Prostate gland (tissue), 2 donors: ENCODE measurements around the gene TNNT2. TPM values are rescaled to one million over a fixed set of nuclear protein-coding genes. Genes with fewer than 3 reads are reported as not detected.

Experiments used
- DNase-seq: peaks from one replicate; pipeline ENCODE4 v3.0.0-alpha.2; 2019; ENCODE audit warnings: low spot score
- H3K27ac ChIP-seq, 2 donors: fragments of 200-600 bp; sonication (generic); 2 replicates each; pipeline ENCODE4 v1.5.1; 2017 to 2019
- H3K27me3 ChIP-seq: fragments of 200-600 bp; sonication (generic); replicated peaks from 2 replicates; pipeline ENCODE4 v1.5.1; 2019; ENCODE audit not compliant: insufficient read depth
- H3K36me3 ChIP-seq, 2 donors: fragments of 200-600 bp; sonication (generic); 1 replicate in 1 of 2; 2 replicates in 1 of 2; pipeline versions ENCODE4 v1.5.1 to v1.8.1; 2017 to 2019
- H3K4me1 ChIP-seq: fragments of 200-600 bp; sonication (generic); replicated peaks from 2 replicates; pipeline ENCODE4 v1.5.1; 2019
- H3K4me3 ChIP-seq, 2 donors: fragments of 200-600 bp; sonication (generic); 2 replicates each; pipeline ENCODE4 v1.5.1; 2017 to 2019
- H3K9me3 ChIP-seq: fragments of 200-600 bp; sonication (generic); 2 replicates; pipeline ENCODE4 v1.5.1; 2017
- POLR2A ChIP-seq: fragments of 450-650 bp; IDR thresholded peaks from one replicate; pipeline ENCODE4 v1.6.1; 2016; ENCODE audit warnings: antibody characterized with exemption, mild to moderate bottlenecking
- POLR2AphosphoS5 ChIP-seq: sonication (generic); formaldehyde crosslinking; IDR thresholded peaks from one replicate; pipeline ENCODE4 v1.6.1; 2017; ENCODE audit warnings: antibody characterized with exemption
- WGBS: methylation state at CpG from one replicate; pipeline ENCODE4 v1.1.5; 2018; 5-methylcytosine and 5-hydroxymethylcytosine counted together
- intact Hi-C: fragments of 100-400 bp; cut with DNase I; formaldehyde crosslinking; loops from one replicate; pipeline ENCODE4 v1.14.2; 2022
- total RNA-seq, 2 donors: library from RNA; depleted of rRNA; stranded (reverse); fragments of >200 nt; gene quantifications; one replicate each; pipeline ENCODE4 v1.1.0, GENCODE V29; 2016
- TF ChIP-seq, protein P1 (sequence below), 4 experiments: fragments of 200-600 bp in 2 of 4; fragments of 450-650 bp in 2 of 4; sonication (generic) in 2 of 4; IDR thresholded peaks; 1 replicate in 3 of 4; 2 replicates in 1 of 4; pipeline ENCODE4 v1.5.1; 2016 to 2019; ENCODE audit warnings: antibody characterized with exemption in 4 of 4, mild to moderate bottlenecking in 2 of 4, moderate library complexity in 2 of 4

Gene TNNT2
- total RNA-seq, 2 donors from 2014 or later: 2.2 to 3.5 TPM

DNA sequence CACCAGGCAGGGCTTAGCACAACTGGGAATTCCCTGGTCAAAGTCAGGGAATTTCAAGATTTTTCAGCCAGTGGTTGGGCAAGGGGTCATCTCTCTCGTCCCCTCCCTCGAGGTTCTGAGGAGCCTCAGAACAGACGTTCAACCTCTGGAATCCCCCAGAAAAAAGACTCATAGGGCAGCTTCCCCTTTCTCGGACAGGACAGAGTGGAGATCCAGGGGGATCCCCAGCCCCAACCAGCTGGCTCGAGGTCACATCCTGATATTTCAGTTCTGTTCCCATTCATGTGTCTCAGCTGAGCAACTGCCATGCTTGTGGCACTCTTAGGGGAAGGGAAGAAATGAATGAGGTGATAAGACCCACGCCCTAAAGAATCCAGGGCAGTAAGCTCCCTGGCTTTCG is 26.6 kb upstream of the TNNT2 start:
- H3K36me3 ChIP-seq: no peaks in the 10 kb centered on the region
- H3K4me1 ChIP-seq: no peaks in the 10 kb centered on the region
- 68% methylated on average over 7 of the region's 7 CpGs for WGBS
- no peaks in the 10 kb centered on the region for H3K9me3 ChIP-seq
- H3K4me3 ChIP-seq: no peak overlapping the region
- no peaks in the 10 kb centered on the region for H3K27me3 ChIP-seq
- H3K27ac ChIP-seq: no peak overlapping the region
- DNase-seq: no peak
- TF ChIP-seq POLR2A (no peak), POLR2AphosphoS5 (no peak)
- TF ChIP-seq, protein P1, sequence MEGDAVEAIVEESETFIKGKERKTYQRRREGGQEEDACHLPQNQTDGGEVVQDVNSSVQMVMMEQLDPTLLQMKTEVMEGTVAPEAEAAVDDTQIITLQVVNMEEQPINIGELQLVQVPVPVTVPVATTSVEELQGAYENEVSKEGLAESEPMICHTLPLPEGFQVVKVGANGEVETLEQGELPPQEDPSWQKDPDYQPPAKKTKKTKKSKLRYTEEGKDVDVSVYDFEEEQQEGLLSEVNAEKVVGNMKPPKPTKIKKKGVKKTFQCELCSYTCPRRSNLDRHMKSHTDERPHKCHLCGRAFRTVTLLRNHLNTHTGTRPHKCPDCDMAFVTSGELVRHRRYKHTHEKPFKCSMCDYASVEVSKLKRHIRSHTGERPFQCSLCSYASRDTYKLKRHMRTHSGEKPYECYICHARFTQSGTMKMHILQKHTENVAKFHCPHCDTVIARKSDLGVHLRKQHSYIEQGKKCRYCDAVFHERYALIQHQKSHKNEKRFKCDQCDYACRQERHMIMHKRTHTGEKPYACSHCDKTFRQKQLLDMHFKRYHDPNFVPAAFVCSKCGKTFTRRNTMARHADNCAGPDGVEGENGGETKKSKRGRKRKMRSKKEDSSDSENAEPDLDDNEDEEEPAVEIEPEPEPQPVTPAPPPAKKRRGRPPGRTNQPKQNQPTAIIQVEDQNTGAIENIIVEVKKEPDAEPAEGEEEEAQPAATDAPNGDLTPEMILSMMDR (IDR thresholded peaks at IDR 0.05): no peak
- intact Hi-C loops: no loop called here

- TF ChIP-seq POLR2A (no peak), POLR2AphosphoS5 (no peak)
- intact Hi-C loops: no loop called here
- H3K36me3 ChIP-seq: no peaks in the 10 kb centered on the region
- no peaks in the 10 kb centered on the region for H3K9me3 ChIP-seq
- DNase-seq: no peak
- WGBS: 65% methylated on average over 1 of the region's 1 CpG
- no peak overlapping the region for H3K27ac ChIP-seq
- no peaks in the 10 kb centered on the region for H3K27me3 ChIP-seq
- no peaks in the 10 kb centered on the region for H3K4me1 ChIP-seq
- H3K4me3 ChIP-seq: no peak overlapping the region
These were observed 25.9 kb upstream of the TNNT2 start for GRCh38 chr1:201403359-201403758.

DNA sequence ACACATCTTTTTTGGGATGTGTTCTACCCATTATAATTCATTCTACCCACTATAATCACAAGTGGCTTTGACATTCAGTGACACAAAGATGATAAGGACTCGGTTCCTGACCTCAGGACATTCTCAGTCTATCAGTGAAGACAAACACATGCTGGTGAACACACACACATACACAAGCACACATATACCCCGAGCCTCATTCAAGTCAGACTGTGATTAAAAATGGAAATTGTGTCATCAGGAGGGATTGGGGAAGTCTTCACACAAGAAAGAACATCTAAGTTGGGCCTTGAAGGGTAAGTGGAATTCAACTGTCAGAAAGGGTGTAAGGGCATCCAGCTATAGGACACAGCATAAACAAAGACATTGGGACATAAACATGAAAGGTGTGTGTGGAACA is 24.2 kb upstream of the TNNT2 start:
- intact Hi-C loops: no loop called here
- H3K27me3 ChIP-seq: no peaks in the 10 kb centered on the region
- 88% methylated on average over 2 of the region's 2 CpGs for WGBS

DNA sequence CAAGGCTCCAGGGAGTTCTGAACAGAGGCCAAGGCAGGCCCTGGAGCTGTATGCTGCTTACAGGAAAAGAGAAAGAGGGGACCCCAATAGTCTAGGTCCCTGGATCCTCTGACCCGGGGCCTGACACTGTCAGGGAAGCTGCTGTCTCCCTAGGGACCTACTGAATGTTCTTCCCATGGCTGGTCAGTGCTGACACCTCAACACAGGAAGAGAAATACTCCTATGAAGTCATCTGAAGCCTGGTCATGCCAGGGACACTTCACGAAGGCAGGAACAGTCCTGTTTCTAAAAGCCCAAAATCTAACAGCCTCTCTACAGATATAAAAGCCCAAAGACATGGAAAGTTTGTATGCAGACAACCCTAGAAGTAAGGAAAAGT is 23.4 kb upstream of the TNNT2 start:
- DNase-seq: no peak
- Histone ChIP-seq H3K36me3 (no peaks in the 10 kb centered on the region), H3K9me3 (no peaks in the 10 kb centered on the region), H3K27me3 (no peaks in the 10 kb centered on the region), H3K4me1 (no peaks in the 10 kb centered on the region), H3K4me3 (no peak overlapping the region), H3K27ac (no peak overlapping the region)
- 84% methylated on average over 2 of the region's 2 CpGs for WGBS
- no peak for TF ChIP-seq POLR2AphosphoS5
- intact Hi-C loops: no loop called here

More for the DNA sequence above, 24.2 kb upstream of the TNNT2 start:
- no peaks in the 10 kb centered on the region for H3K9me3 ChIP-seq
- H3K4me1 ChIP-seq: no peaks in the 10 kb centered on the region
- H3K4me3 ChIP-seq: no peak overlapping the region
- H3K36me3 ChIP-seq: no peaks in the 10 kb centered on the region
- TF ChIP-seq, protein P1 (IDR thresholded peaks at IDR 0.05): no peak
- TF ChIP-seq POLR2A (no peak), POLR2AphosphoS5 (no peak)
- no peak for DNase-seq
- H3K27ac ChIP-seq: no peak overlapping the region

DNA sequence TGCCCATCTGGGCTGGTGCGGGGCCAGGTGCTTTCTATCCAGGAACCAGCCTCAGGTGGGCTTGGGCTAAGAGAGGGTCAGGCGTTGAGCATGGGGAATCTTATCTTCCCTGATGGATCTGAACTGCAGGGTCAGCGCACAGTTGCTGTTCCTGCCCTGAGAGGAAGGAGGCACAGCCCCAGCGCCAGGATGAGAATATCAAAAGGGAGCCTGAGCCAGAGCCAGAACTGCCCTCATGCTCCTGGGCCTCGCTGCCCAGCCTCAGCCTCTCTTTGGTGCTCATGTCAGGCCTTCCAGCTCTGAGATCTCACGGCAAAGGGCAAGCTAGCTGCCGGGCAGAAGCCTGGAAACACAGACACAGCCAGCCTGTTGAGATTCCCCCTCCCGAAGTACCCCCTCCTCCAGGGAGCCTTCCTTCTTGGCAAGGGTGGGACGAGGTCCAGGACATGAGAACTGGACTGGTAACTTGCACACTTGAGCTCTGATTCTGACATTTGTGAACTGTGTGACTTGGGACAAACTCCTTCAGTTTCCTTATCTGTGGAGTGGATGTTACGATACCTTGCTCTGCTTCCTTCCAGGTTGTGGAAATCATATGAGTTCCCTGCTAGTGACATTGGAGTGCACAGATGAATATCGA is 22.9 kb upstream of the TNNT2 start:
- Histone ChIP-seq H3K27ac (peak overlapping the region in 1 of 2 donors; percentile 58), H3K4me3 (peak overlapping the region in 1 of 2 donors; percentile 56), H3K9me3 (no peaks in the 10 kb centered on the region), H3K36me3 (no peaks in the 10 kb centered on the region), H3K27me3 (no peaks in the 10 kb centered on the region), H3K4me1 (no peaks in the 10 kb centered on the region)
- intact Hi-C loops: no loop called here
- WGBS: 82% methylated on average over 11 of the region's 11 CpGs
- no peak for TF ChIP-seq POLR2AphosphoS5
- TF ChIP-seq, protein P1 (IDR thresholded peaks at IDR 0.05): no peak
- no peak for TF ChIP-seq POLR2A
- DNase-seq: no peak
